Motor neuron (in vitro differentiated cells): Measurements from ENCODE around the gene ZNF12. TPM values are rescaled to one million over a fixed set of nuclear protein-coding genes. Genes with fewer than 3 reads are reported as not detected.
"Not testable (repeated sequence)": the region's sequence is repeated elsewhere in the genome, so short reads cannot be mapped to it uniquely, and the experiment has no call there.

Source experiments
- ATAC-seq, 8 experiments: fragments of 200-7000 bp; cut with Tn5 transposase; replicated peaks in 6 of 8; 2 replicates each; pipeline ENCODE4 v1.8.0; 2021; ENCODE audit warnings: mild to moderate bottlenecking in 8 of 8, moderate library complexity in 8 of 8
- H3K27ac ChIP-seq, 2 donors: fragments of 250-450 bp; sonication (Bioruptor Pico); 2 replicates each; pipeline ENCODE4 v1.9.0; 2021; ENCODE audit warnings: antibody characterized with exemption in 2 of 2, mild to moderate bottlenecking in 2 of 2, moderate library complexity in 1 of 2
- H3K4me1 ChIP-seq, 2 donors: fragments of 250-450 bp; sonication (Bioruptor Pico); replicated peaks in 1 of 2; 2 replicates each; pipeline ENCODE4 v1.6.1; 2021; ENCODE audit warnings: antibody characterized with exemption in 2 of 2, mild to moderate bottlenecking in 2 of 2, moderate library complexity in 1 of 2
- H3K4me3 ChIP-seq, 5 donors: fragments of 250-450 bp; sonication (Bioruptor Pico); 2 replicates each; pipeline ENCODE4 v1.9.0; 2021; ENCODE audit warnings: antibody characterized with exemption in 5 of 5, mild to moderate bottlenecking in 5 of 5, moderate library complexity in 4 of 5
- WGBS, 10 experiments: fragments of 450-650 bp; shearing (Covaris generic); methylation state at CpG; one replicate each; pipeline ENCODE4 v1.0.0; 2022; 5-methylcytosine and 5-hydroxymethylcytosine counted together
- in situ Hi-C, 9 experiments: fragments of 400-800 bp; cut with MboI; loops; one replicate each; pipeline ENCODE4 v1.15.0; 2021; ENCODE audit warnings: low sequenced_read_pairs in 9 of 9, low pct_unique_long_range_greater_than_20kb in 2 of 9; ENCODE audit not compliant: unreplicated experiment in 9 of 9
- total RNA-seq, 8 experiments: library from RNA; unstranded; fragments of 300-600 nt; gene quantifications; 2 replicates each; pipeline versions ENCODE4 v1.2.3 to v1.2.4, GENCODE V29; 2022

ZNF12 gene
- total RNA-seq, 8 experiments from 2014 or later = 12.5 to 31.7 (median 24.1) TPM

- in situ Hi-C loops = not testable (repeated sequence)
These were observed 17.6 kb upstream of the ZNF12 start for GRCh38 chr7:6724351-6724750.

GRCh38 chr7:6718124-6718523, 11.4 kb upstream of the ZNF12 start:
- Histone ChIP-seq H3K4me3 (no peak overlapping the region), H3K27ac (no peak overlapping the region), H3K4me1 (no peaks in the 10 kb centered on the region)
- in situ Hi-C loops = no loop called here
- 38 to 82% (median 51%) methylated on average over 2 to 6 of the region's 6 CpGs; no CpG with 5 or more reads in 5 of the 10 experiments for WGBS, 10 experiments
- ATAC-seq = no peak

More at GRCh38 chr7:6724351-6724750, 17.6 kb upstream of the ZNF12 start:
- 40 to 80% (median 80%) methylated on average over 1 of the region's 4 CpGs; no CpG with 5 or more reads in 7 of the 10 experiments for WGBS, 10 experiments
- not testable (repeated sequence) for H3K4me1 ChIP-seq, ATAC-seq, H3K27ac ChIP-seq, H3K4me3 ChIP-seq

- H3K27ac ChIP-seq, H3K4me1 ChIP-seq, H3K4me3 ChIP-seq, in situ Hi-C loops, ATAC-seq: not testable (repeated sequence)
- WGBS, 10 experiments = 49 to 100% (median 75%) methylated on average over 1 to 4 of the region's 9 CpGs; no CpG with 5 or more reads in 6 of the 10 experiments
These were observed 9.2 kb upstream of the ZNF12 start for GRCh38 chr7:6715898-6716297.

- in situ Hi-C loops = no loop called here
- H3K4me1 ChIP-seq = no peaks in the 10 kb centered on the region
- 0 to 100% (median 77%) methylated on average over 1 to 4 of the region's 5 CpGs; no CpG with 5 or more reads in 2 of the 10 experiments for WGBS, 10 experiments
- no peak overlapping the region for H3K27ac ChIP-seq
- ATAC-seq = peak in 2 of 8 experiments; percentile 59 to 66
- H3K4me3 ChIP-seq = no peak overlapping the region
These were observed 7.6 kb upstream of the ZNF12 start for GRCh38 chr7:6714360-6714759.

GRCh38 chr7:6709808-6710207, 3.1 kb upstream of the ZNF12 start:
- Histone ChIP-seq H3K4me3 (no peak overlapping the region), H3K4me1 (peaks cover 4 to 12% of the 10 kb centered on the region in 2 donors), H3K27ac (no peak overlapping the region)
- in situ Hi-C loops = no loop called here
- ATAC-seq = no peak
- 0 to 100% (median 78%) methylated on average over 1 to 5 of the region's 6 CpGs; no CpG with 5 or more reads in 3 of the 10 experiments for WGBS, 10 experiments

GRCh38 chr7:6708304-6708703, 1.6 kb upstream of the ZNF12 start:
- no peak overlapping the region for H3K27ac ChIP-seq
- no peak overlapping the region for H3K4me3 ChIP-seq
- H3K4me1 ChIP-seq = peaks cover 4 to 12% of the 10 kb centered on the region in 2 donors
- in situ Hi-C loops = no loop called here
- WGBS, 10 experiments = 77 to 100% (median 100%) methylated on average over 1 to 3 of the region's 3 CpGs; no CpG with 5 or more reads in 5 of the 10 experiments
- no peak for ATAC-seq

GRCh38 chr7:6705959-6706665, 635 bp downstream of the ZNF12 start:
- H3K27ac ChIP-seq = peak overlapping the region; percentile 89 to 96
- 0 to 17% (median 1%) methylated on average over 2 to 12 of the region's 47 CpGs; no CpG with 5 or more reads in 4 of the 10 experiments for WGBS, 10 experiments
- in situ Hi-C loops = no loop called here
- peak overlapping the region; percentile 62 to 98 (median 92) for H3K4me3 ChIP-seq
- peak in 7 of 8 experiments; percentile 51 to 67 (median 58) for ATAC-seq
- peaks cover 4 to 12% of the 10 kb centered on the region in 2 donors for H3K4me1 ChIP-seq

GRCh38 chr7:6701860-6702259, 4.9 kb downstream of the ZNF12 start:
- Histone ChIP-seq H3K4me3 (no peak overlapping the region), H3K4me1 (peaks cover 4 to 7% of the 10 kb centered on the region in 2 donors), H3K27ac (no peak overlapping the region)
- in situ Hi-C loops = no loop called here
- ATAC-seq = no peak
- 90 to 100% (median 100%) methylated on average over 1 of the region's 1 CpG; no CpG with 5 or more reads in 4 of the 10 experiments for WGBS, 10 experiments

GRCh38 chr7:6700793-6701192, 6.0 kb downstream of the ZNF12 start:
- in situ Hi-C loops = no loop called here
- 83 to 100% (median 98%) methylated on average over 1 to 5 of the region's 5 CpGs; no CpG with 5 or more reads in 2 of the 10 experiments for WGBS, 10 experiments
- H3K4me1 ChIP-seq = peaks cover 4 to 7% of the 10 kb centered on the region in 2 donors
- H3K27ac ChIP-seq = no peak overlapping the region
- H3K4me3 ChIP-seq = no peak overlapping the region
- no peak for ATAC-seq

- ATAC-seq = peak in 1 of 8 experiments; percentile 36
- Histone ChIP-seq H3K4me1 (no peaks in the 10 kb centered on the region), H3K4me3 (no peak overlapping the region), H3K27ac (no peak overlapping the region)
- in situ Hi-C loops = no loop called here
- WGBS, 10 experiments = 86 to 100% (median 97%) methylated on average over 1 to 5 of the region's 5 CpGs; no CpG with 5 or more reads in 1 of the 10 experiments
These were observed 15.1 kb downstream of the ZNF12 start for GRCh38 chr7:6691609-6692106.

- H3K27ac ChIP-seq = no peak overlapping the region
- 67 to 100% (median 100%) methylated on average over 1 to 3 of the region's 4 CpGs; no CpG with 5 or more reads in 1 of the 10 experiments for WGBS, 10 experiments
- no peak overlapping the region for H3K4me3 ChIP-seq
- in situ Hi-C loops = no loop called here
- no peak for ATAC-seq
- no peaks in the 10 kb centered on the region for H3K4me1 ChIP-seq
These were observed 15.6 kb downstream of the ZNF12 start for GRCh38 chr7:6691103-6691502.

GRCh38 chr7:6680146-6680545, 26.6 kb downstream of the ZNF12 start:
- Histone ChIP-seq H3K4me3 (no peak overlapping the region), H3K4me1 (no peaks in the 10 kb centered on the region), H3K27ac (no peak overlapping the region)
- 60 to 100% (median 94%) methylated on average over 1 of the region's 1 CpG; no CpG with 5 or more reads in 6 of the 10 experiments for WGBS, 10 experiments
- in situ Hi-C loops = no loop called here
- no peak for ATAC-seq

- Histone ChIP-seq H3K4me1 (no peaks in the 10 kb centered on the region), H3K27ac (no peak overlapping the region), H3K4me3 (no peak overlapping the region)
- 0 to 91% (median 75%) methylated on average over 1 of the region's 1 CpG; no CpG with 5 or more reads in 7 of the 10 experiments for WGBS, 10 experiments
- ATAC-seq = no peak
- in situ Hi-C loops = no loop called here
These were observed 30.8 kb downstream of the ZNF12 start for GRCh38 chr7:6675807-6676405.
